ENCODE data around the gene CA10. TPM values are rescaled to one million over a fixed set of nuclear protein-coding genes. Genes with fewer than 3 reads are reported as not detected.

Gene CA10
- total RNA-seq, 1 experiment from 2014 or later = 0.46 TPM

GRCh38 chr17:51668155-51668962 is 490.2 kb downstream of the CA10 start:
- no peak overlapping the region for H4K8ac ChIP-seq (replicated peaks; ENCODE audit: insufficient read length, low read depth, low read length)
- H2AK5ac ChIP-seq (ENCODE audit: insufficient read length, low read length) = no peak overlapping the region
- Mint-ChIP-seq H3K27me3 (ENCODE audit: low read depth) (peaks cover 11% of the 10 kb centered on the region), H3K4me3 (no peak overlapping the region), H3K36me3 (ENCODE audit: insufficient read depth in 1 of 3, low read depth in 3 of 3) (peaks cover 2 to 20% (median 4%) of the 10 kb centered on the region in 3 experiments; a peak in 6 of 7 replicates), H3K4me1 (no peaks in the 10 kb centered on the region), H3K27ac (no peak overlapping the region; a peak in 1 of 7 replicates), H3K9me3 (peaks cover 24 to 30% of the 10 kb centered on the region in 2 experiments)
- H2BK20ac ChIP-seq (ENCODE audit: low read depth, low read length, poor library complexity, severe bottlenecking) = no peak overlapping the region
- no peak overlapping the region for H3K9ac ChIP-seq (ENCODE audit: extremely low read depth, insufficient read length, low read length)
- no peaks in the 10 kb centered on the region for H3K79me1 ChIP-seq (ENCODE audit: insufficient read depth, low read depth, low read length, poor library complexity, severe bottlenecking)
- no peak overlapping the region for H2BK12ac ChIP-seq (ENCODE audit: insufficient read length, low read depth, low read length)
- H3K4me2 ChIP-seq (ENCODE audit: insufficient read depth, insufficient read length, low read length) = no peak overlapping the region
- no peaks in the 10 kb centered on the region for H4K20me1 ChIP-seq (ENCODE audit: control insufficient read depth, insufficient read depth, insufficient read length)
- H2BK120ac ChIP-seq (ENCODE audit: low read depth, low read length, poor library complexity, severe bottlenecking) = no peak overlapping the region
- no peak overlapping the region for H3K56ac ChIP-seq (ENCODE audit: insufficient read length, low read depth, low read length)
- no CpG with 5 or more reads among the region's 21 CpGs for WGBS (ENCODE audit: extremely low coverage, insufficient read length, low lambda C conversion rate)
- H3K18ac ChIP-seq (ENCODE audit: insufficient read length, low read depth, low read length) = no peak overlapping the region
- H2BK5ac ChIP-seq (ENCODE audit: insufficient read length, low read length) = no peak overlapping the region
- H3K4ac ChIP-seq (ENCODE audit: low read depth, low read length) = no peak overlapping the region
- no peaks in the 10 kb centered on the region for H3K9me3 ChIP-seq (ENCODE audit: control insufficient read depth, low read depth, low read length)
- TF ChIP-seq CTCF (conservative IDR thresholded peaks at IDR 0.05) = no peak
- H3K14ac ChIP-seq (ENCODE audit: insufficient read depth, low read length) = no peak overlapping the region
- no peak overlapping the region for H2BK15ac ChIP-seq (ENCODE audit: low read depth, low read length)
- no peaks in the 10 kb centered on the region for H3K27me3 ChIP-seq (ENCODE audit: insufficient read depth, low read length)
- no peak overlapping the region for H3K27ac ChIP-seq (ENCODE audit: insufficient read length, low read depth, low read length)
- no peak overlapping the region for H4K91ac ChIP-seq (ENCODE audit: insufficient read length, low read depth, low read length)
- no peak overlapping the region for H3T11ph ChIP-seq (ENCODE audit: low read length)
- no peak overlapping the region for H3K23ac ChIP-seq (ENCODE audit: insufficient read length, low read depth, low read length)
- no peak for DNase-seq
- H2AFZ ChIP-seq (ENCODE audit: low read length) = no peak overlapping the region
- no peaks in the 10 kb centered on the region for H3K23me2 ChIP-seq (ENCODE audit: insufficient read length, low read depth, low read length, poor library complexity, severe bottlenecking)
- no peaks in the 10 kb centered on the region for H3K79me2 ChIP-seq (ENCODE audit: insufficient read depth, low read length)
- no peaks in the 10 kb centered on the region for H3K4me1 ChIP-seq (ENCODE audit: insufficient read depth, low read length)
- H4K5ac ChIP-seq (ENCODE audit: insufficient read length, low read depth, low read length) = no peak overlapping the region

All from H9 (cell line).